ENCODE results near the gene REG4. TPM values are rescaled to one million over a fixed set of nuclear protein-coding genes. Genes with fewer than 3 reads are reported as not detected.

Gene REG4
- total and polyA plus RNA-seq, 2 of the 13 experiments (the other 11 are each of a cell fraction or from before 2014, with no cell fraction given), result not detected

- Histone ChIP-seq H3K9ac (ENCODE audit: insufficient read depth, low read depth, low read length) (no peak overlapping the region), H3K9me3 (ENCODE audit: low read length) (no peaks in the 10 kb centered on the region), H3K27me3 (ENCODE audit: control insufficient read depth in 1 of 2, insufficient read depth in 2 of 2, low read length in 2 of 2) (peaks cover 2 to 33% of the 10 kb centered on the region in 2 experiments; a peak in 4 of 5 replicates), H3K27ac (ENCODE audit: extremely low read length, insufficient read depth, low read length) (no peak overlapping the region), H2AFZ (ENCODE audit: low read length) (no peak overlapping the region), H3K4me1 (ENCODE audit: insufficient read depth, low read length) (peaks cover 42% of the 10 kb centered on the region), H3K4me3 (replicated peaks in 1 of 3; ENCODE audit: insufficient read depth in 1 of 3, low read depth in 2 of 3, low read length in 3 of 3) (peak overlapping the region in 1 of 3 experiments; percentile 12; a peak in 1 of 6 replicates), H4K20me1 (ENCODE audit: insufficient read depth, low read length) (no peaks in the 10 kb centered on the region), H3K79me2 (ENCODE audit: insufficient read depth, low read length) (no peaks in the 10 kb centered on the region), H3K4me2 (ENCODE audit: low read depth, low read length) (peak overlapping the region; percentile 49; the same call in 1 of the 2 replicates), H3K36me3 (replicated peaks in 1 of 2; ENCODE audit: control insufficient read depth in 1 of 2, insufficient read depth in 2 of 2, low read length in 2 of 2) (no peaks in the 10 kb centered on the region)
- POLR2A ChIA-PET, result no interaction called here
- FAIRE-seq (no peak), DNase-seq (ENCODE audit: low spot score) (no peak), ATAC-seq (peak; percentile 64)
- WGBS (ENCODE audit: low lambda C conversion rate), result 43% methylated on average over 15 of the region's 15 CpGs
- intact Hi-C loops (cut with micrococcal nuclease; ENCODE audit: unreplicated experiment), result loop anchor here (10.0 kb wide), 1 partner anchor 165 kb away; no protein-coding TSS in a partner anchor
- in situ Hi-C loops (cut with HindIII; ENCODE audit: extremely low pct_ligation_motif_present, low pct_unique_long_range_greater_than_20kb), result no loop called here
- no TSS peak for BruUV-seq (replicated peaks)
- CTCF ChIA-PET (ENCODE audit: low intra/inter-chr PET ratio, low total read pairs), result no interaction called here
- TF ChIP-seq ARID5B (CRISPR knock-in tag; IDR thresholded peaks at IDR 0.05), result 0 out of 2 replicates have a peak, but pooled peaks have one; percentile 8
- TF ChIP-seq TFAP4 (IDR thresholded peaks at IDR 0.05; ENCODE audit: borderline replicate concordance, low read depth), result 0 out of 2 replicates have a peak, but pooled peaks have one; percentile 23
- no peak for TF ChIP-seq KAT8 (CRISPR knock-in tag; IDR thresholded peaks at IDR 0.05)
- no peak for TF ChIP-seq CENPT (CRISPR knock-in tag; IDR thresholded peaks at IDR 0.05; ENCODE audit: low read depth)
- TF ChIP-seq FOXK1 (CRISPR knock-in tag; IDR thresholded peaks at IDR 0.05; ENCODE audit: borderline replicate concordance, low read depth), result no peak
Measured at GRCh38 chr1:119799599-119800177, 11.6 kb downstream of the REG4 start.

Measured in HepG2 (cell line).